Measurements from ENCODE around the gene DROSHA. TPM values are rescaled to one million over a fixed set of nuclear protein-coding genes. Genes with fewer than 3 reads are reported as not detected.
"Not testable (repeated sequence)": the region's sequence is repeated elsewhere in the genome, so short reads cannot be mapped to it uniquely, and the experiment has no call there.

Gene DROSHA, protein sequence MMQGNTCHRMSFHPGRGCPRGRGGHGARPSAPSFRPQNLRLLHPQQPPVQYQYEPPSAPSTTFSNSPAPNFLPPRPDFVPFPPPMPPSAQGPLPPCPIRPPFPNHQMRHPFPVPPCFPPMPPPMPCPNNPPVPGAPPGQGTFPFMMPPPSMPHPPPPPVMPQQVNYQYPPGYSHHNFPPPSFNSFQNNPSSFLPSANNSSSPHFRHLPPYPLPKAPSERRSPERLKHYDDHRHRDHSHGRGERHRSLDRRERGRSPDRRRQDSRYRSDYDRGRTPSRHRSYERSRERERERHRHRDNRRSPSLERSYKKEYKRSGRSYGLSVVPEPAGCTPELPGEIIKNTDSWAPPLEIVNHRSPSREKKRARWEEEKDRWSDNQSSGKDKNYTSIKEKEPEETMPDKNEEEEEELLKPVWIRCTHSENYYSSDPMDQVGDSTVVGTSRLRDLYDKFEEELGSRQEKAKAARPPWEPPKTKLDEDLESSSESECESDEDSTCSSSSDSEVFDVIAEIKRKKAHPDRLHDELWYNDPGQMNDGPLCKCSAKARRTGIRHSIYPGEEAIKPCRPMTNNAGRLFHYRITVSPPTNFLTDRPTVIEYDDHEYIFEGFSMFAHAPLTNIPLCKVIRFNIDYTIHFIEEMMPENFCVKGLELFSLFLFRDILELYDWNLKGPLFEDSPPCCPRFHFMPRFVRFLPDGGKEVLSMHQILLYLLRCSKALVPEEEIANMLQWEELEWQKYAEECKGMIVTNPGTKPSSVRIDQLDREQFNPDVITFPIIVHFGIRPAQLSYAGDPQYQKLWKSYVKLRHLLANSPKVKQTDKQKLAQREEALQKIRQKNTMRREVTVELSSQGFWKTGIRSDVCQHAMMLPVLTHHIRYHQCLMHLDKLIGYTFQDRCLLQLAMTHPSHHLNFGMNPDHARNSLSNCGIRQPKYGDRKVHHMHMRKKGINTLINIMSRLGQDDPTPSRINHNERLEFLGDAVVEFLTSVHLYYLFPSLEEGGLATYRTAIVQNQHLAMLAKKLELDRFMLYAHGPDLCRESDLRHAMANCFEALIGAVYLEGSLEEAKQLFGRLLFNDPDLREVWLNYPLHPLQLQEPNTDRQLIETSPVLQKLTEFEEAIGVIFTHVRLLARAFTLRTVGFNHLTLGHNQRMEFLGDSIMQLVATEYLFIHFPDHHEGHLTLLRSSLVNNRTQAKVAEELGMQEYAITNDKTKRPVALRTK (N-terminal part only)
- total RNA-seq: 10 to 100 TPM; 66.7 to 87.4 TPM

DNA sequence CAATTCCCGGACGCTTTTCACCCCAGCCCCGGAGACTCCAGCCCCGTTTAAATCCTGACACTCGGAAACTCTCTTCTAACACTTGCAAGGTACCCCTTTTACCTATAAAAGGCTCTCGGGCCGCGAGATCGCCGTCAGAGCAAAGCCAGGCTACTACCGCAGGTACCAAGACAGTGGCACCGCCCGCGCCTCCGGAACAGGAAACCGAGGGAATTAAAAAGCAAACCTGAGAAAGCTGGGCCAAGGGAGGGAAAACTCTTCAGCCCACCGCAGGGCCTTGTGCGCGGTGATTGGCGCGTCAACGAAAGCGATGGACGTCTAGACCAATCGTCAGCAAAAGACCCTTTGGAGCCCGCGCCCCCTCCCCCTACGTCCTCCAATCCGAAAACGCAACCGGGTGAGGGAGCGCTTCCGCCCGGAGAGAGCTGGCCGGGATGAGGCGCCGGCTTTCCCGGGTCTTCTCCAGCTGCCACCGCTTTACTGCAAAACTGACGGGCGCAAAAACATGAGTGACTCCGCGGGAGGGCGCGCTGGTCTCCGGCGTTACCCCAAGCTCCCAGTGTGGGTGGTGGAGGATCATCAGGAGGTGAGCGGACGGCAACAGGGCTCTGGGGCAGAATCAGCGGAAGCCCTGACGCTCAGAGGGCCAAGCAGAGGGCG lies at the start of gene DROSHA, which contains the start of gene C5orf22:
Gene DROSHA (minus strand): TSS at position 206 of the 660 bp plus-strand sequence. CDS start 3,034 bp downstream, outside the sequence.
Gene C5orf22 (plus strand): TSS at position 414 of the 660 bp plus-strand sequence. CDS start 92 bp downstream, at position 506.
- H3K4me3 Mint-ChIP-seq: peak within 1 kb of the TSS; percentile 93
- peak; percentile 96 for ATAC-seq (ENCODE audit: low read depth)
- H3K27me3 Mint-ChIP-seq: no peaks in the 10 kb centered on the region
- peaks cover 27% of the 10 kb centered on the region for H3K4me1 Mint-ChIP-seq
- POLR2A ChIA-PET: interaction anchor here (0.9 to 1.2 kb wide), 3 partner anchors 9 to 14 kb away, joined by 3 to 4 read pairs (median 3); no protein-coding TSS in a partner anchor
- H3K36me3 Mint-ChIP-seq: peaks cover 25% of the 10 kb centered on the region
- no peaks in the 10 kb centered on the region for H3K9me3 Mint-ChIP-seq
- peak within 1 kb of the TSS; percentile 81 for H3K27ac Mint-ChIP-seq
- DNase-seq: peak; percentile 88

DNA sequence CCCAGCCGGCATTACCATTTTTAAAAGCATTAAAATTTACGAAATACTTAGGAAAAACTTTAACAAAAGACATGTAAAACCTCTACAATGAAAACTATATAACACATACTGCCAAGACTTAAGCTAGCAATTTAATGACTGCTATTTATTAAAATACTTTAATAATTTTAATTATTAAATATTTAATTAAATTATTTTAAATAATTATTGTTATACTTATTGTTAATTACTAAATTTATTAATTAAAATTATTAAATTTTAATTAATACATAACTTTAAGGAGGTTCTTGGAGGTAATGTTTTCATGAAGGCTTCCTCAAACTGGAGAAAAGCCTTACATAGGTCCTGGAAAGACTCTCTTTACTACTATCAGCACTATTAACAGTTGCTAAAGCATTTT lies 47.7 kb upstream of the DROSHA start:
- DNase-seq (no peak), ATAC-seq (ENCODE audit: low read depth) (no peak)
- Mint-ChIP-seq H3K9me3 (no peaks in the 10 kb centered on the region), H3K27me3 (peaks cover 17% of the 10 kb centered on the region), H3K36me3 (no peaks in the 10 kb centered on the region), H3K4me1 (no peaks in the 10 kb centered on the region), H3K27ac (no peak overlapping the region), H3K4me3 (no peak overlapping the region)
- POLR2A ChIA-PET: no interaction called here

- no peaks in the 10 kb centered on the region for H3K36me3 Mint-ChIP-seq
- H3K9me3 Mint-ChIP-seq: no peaks in the 10 kb centered on the region
- H3K4me3 Mint-ChIP-seq: no peak overlapping the region
- H3K27me3 Mint-ChIP-seq: peaks cover 17% of the 10 kb centered on the region
- POLR2A ChIA-PET: no interaction called here
- DNase-seq (no peak), ATAC-seq (ENCODE audit: low read depth) (no peak)
- no peak overlapping the region for H3K27ac Mint-ChIP-seq
- no peaks in the 10 kb centered on the region for H3K4me1 Mint-ChIP-seq
Observed at GRCh38 chr5:31577438-31577837, 45.5 kb upstream of the DROSHA start.

DNA sequence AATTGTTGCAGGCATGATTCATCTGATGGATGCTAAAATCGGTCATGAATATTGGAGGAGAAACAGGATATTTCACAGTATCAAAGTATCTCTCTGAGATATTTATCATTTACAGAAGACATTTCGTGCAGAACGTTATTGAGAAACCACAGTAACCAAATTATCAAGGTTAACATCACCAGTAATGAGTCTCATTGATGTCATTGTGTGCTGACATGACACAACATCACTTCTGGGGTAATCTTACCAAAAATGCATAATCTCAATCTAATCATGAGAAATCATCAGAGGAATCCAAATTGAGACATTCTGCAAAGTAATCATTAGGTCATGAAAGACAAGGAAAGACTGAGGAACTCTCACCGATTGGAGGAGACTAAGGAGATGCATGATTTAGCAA lies 42.9 kb upstream of the DROSHA start:
- Mint-ChIP-seq H3K36me3 (no peaks in the 10 kb centered on the region), H3K27me3 (peaks cover 19% of the 10 kb centered on the region), H3K4me1 (no peaks in the 10 kb centered on the region)

GRCh38 chr5:31573494-31574142 lies 41.7 kb upstream of the DROSHA start:
- POLR2A ChIA-PET: no interaction called here
- Mint-ChIP-seq H3K4me3 (no peak overlapping the region), H3K27ac (no peak overlapping the region), H3K36me3 (no peaks in the 10 kb centered on the region), H3K27me3 (peaks cover 19% of the 10 kb centered on the region), H3K9me3 (no peaks in the 10 kb centered on the region), H3K4me1 (no peaks in the 10 kb centered on the region)
- no peak for DNase-seq
- no peak for ATAC-seq (ENCODE audit: low read depth)

More for the DNA sequence above, 42.9 kb upstream of the DROSHA start:
- ATAC-seq (ENCODE audit: low read depth): no peak
- no peak overlapping the region for H3K4me3 Mint-ChIP-seq
- H3K27ac Mint-ChIP-seq: no peak overlapping the region
- no peaks in the 10 kb centered on the region for H3K9me3 Mint-ChIP-seq
- DNase-seq: no peak
- POLR2A ChIA-PET: no interaction called here

DNA sequence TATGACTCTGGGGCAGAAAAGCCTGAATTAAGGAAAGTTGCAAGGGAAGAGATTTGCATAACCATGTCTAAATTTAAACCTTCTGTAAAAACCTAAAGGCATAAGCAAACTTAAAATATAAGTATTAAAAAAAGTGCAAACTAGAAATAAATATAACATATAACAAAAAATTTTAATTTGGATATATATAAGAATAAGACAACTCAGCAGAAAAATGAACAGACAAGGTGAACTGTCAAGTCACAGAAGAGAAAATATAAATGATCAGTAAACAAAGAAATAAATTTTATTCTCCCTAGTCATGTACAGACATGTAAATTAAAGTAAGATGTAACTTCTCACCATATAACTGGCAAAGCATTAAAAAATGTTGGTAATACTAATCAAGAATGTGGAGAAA lies 37.2 kb upstream of the DROSHA start:
- Mint-ChIP-seq H3K27me3 (peaks cover 5% of the 10 kb centered on the region), H3K4me1 (no peaks in the 10 kb centered on the region), H3K27ac (no peak overlapping the region), H3K4me3 (no peak overlapping the region), H3K9me3 (peaks cover 8% of the 10 kb centered on the region), H3K36me3 (peaks cover 4% of the 10 kb centered on the region)
- POLR2A ChIA-PET: no interaction called here
- no peak for ATAC-seq (ENCODE audit: low read depth)
- no peak for DNase-seq

GRCh38 chr5:31568302-31568835 lies 36.5 kb upstream of the DROSHA start:
- Mint-ChIP-seq H3K4me3 (no peak overlapping the region), H3K27me3 (peaks cover 5% of the 10 kb centered on the region), H3K36me3 (peaks cover 4% of the 10 kb centered on the region), H3K27ac (no peak overlapping the region), H3K9me3 (peaks cover 8% of the 10 kb centered on the region), H3K4me1 (no peaks in the 10 kb centered on the region)
- ATAC-seq (ENCODE audit: low read depth): no peak
- DNase-seq: no peak
- POLR2A ChIA-PET: no interaction called here

GRCh38 chr5:31566362-31566761 lies 34.5 kb upstream of the DROSHA start:
- H3K9me3 Mint-ChIP-seq; H3K4me1 Mint-ChIP-seq; POLR2A ChIA-PET; ATAC-seq (ENCODE audit: low read depth); H3K4me3 Mint-ChIP-seq; DNase-seq; H3K27ac Mint-ChIP-seq; H3K27me3 Mint-ChIP-seq; H3K36me3 Mint-ChIP-seq: not testable (repeated sequence)

DNA sequence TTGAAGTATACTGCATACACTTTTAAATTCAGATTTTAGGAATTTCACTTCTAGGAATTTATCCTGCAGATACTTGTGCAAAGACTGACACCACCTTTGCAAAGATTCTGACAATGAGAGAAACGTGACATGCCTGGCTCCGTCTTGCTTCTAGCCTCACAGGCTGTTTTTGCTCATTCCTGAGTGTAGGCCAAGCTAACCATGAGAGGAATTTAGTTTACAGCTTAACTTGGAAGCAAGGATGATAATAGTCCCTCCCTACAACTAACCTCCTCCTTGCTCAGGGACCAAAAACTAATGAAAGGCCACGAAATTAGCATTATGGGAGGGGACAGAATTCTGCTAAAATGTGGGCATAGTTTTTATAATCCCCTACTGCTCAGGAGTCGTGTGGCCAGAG lies 31.3 kb upstream of the DROSHA start:
- peaks cover 8% of the 10 kb centered on the region for H3K9me3 Mint-ChIP-seq
- no peak overlapping the region for H3K27ac Mint-ChIP-seq
- ATAC-seq (ENCODE audit: low read depth): no peak
- no peaks in the 10 kb centered on the region for H3K27me3 Mint-ChIP-seq
- H3K4me1 Mint-ChIP-seq: no peaks in the 10 kb centered on the region
- H3K4me3 Mint-ChIP-seq: no peak overlapping the region
- POLR2A ChIA-PET: no interaction called here
- H3K36me3 Mint-ChIP-seq: peaks cover 4% of the 10 kb centered on the region
- DNase-seq: no peak

- ATAC-seq (ENCODE audit: low read depth): no peak
- no peak overlapping the region for H3K27ac Mint-ChIP-seq
- POLR2A ChIA-PET: no interaction called here
Observed at GRCh38 chr5:31561946-31562345, 30.1 kb upstream of the DROSHA start.

GRCh38 chr5:31559942-31560341 lies 28.0 kb upstream of the DROSHA start:
- POLR2A ChIA-PET: no interaction called here
- Mint-ChIP-seq H3K4me1 (no peaks in the 10 kb centered on the region), H3K27ac (no peak overlapping the region), H3K27me3 (no peaks in the 10 kb centered on the region), H3K9me3 (peaks cover 1% of the 10 kb centered on the region), H3K4me3 (no peak overlapping the region), H3K36me3 (peaks cover 16% of the 10 kb centered on the region)
- no peak for ATAC-seq (ENCODE audit: low read depth)
- DNase-seq: no peak

More at GRCh38 chr5:31561946-31562345, 30.1 kb upstream of the DROSHA start:
- Mint-ChIP-seq H3K4me1 (no peaks in the 10 kb centered on the region), H3K36me3 (peaks cover 8% of the 10 kb centered on the region), H3K27me3 (no peaks in the 10 kb centered on the region), H3K9me3 (peaks cover 8% of the 10 kb centered on the region), H3K4me3 (no peak overlapping the region)
- DNase-seq: no peak

- no peaks in the 10 kb centered on the region for H3K9me3 Mint-ChIP-seq
- ATAC-seq (ENCODE audit: low read depth) (no peak), DNase-seq (no peak)
- no peak overlapping the region for H3K27ac Mint-ChIP-seq
- POLR2A ChIA-PET: no interaction called here
- no peaks in the 10 kb centered on the region for H3K27me3 Mint-ChIP-seq
- no peak overlapping the region for H3K4me3 Mint-ChIP-seq
- H3K36me3 Mint-ChIP-seq: peaks cover 38% of the 10 kb centered on the region
- no peaks in the 10 kb centered on the region for H3K4me1 Mint-ChIP-seq
Observed at GRCh38 chr5:31556461-31556860, 24.6 kb upstream of the DROSHA start.
